NCI-H1930 (cell line): ENCODE data around the gene ASB7.
"Not testable (repeated sequence)": the region's sequence is repeated elsewhere in the genome, so short reads cannot be mapped to it uniquely, and the experiment has no call there.

ENCODE experiments used
- DNase-seq, 2 experiments: peaks; one replicate each; lab custom pipeline; 2025; lab: John Stamatoyannopoulos, UW

Gene ASB7

DNA sequence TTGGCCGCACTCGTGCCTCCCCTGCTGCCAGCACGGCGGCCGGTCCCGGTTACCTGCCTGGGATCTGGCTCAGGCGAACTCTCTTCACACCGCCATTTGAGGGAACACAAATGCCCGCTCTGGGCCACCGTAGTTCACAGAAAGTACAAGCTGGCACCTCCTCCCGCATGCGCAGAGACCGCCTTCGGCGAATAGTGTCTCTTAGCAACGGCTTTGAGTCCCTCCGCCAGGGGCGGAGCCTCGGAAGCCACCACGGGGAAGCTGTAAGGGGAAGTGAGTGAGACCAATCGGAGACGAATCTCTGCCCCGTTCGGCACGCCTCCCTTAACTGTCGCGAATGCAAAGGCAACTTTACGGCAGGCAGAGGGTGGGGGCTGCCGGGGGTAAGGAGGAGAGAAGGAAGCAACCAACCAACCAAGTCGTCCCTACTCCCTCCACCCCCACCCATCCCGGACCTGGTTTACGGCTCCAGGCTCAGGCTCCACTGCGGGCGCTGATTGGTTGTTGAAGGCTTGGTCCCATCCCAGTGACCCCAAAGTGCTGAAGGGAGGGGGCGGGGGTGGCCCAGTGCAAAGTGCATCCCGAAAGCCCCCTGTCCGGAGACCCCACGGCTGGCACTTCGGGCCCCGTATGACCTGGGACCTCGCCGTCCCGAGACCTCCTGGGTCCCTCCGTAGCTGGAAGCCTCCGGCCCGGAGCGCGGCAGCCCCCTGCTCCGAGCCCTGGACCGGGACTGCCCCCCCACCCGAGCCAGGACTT is at the start of gene ASB7, which contains the start of gene LINS1:
ASB7 (plus strand) TSS at position 526 of the 759 bp plus-strand sequence. CDS start 9,628 bp downstream, outside the sequence.
LINS1 (minus strand) TSS at position 121 of the 759 bp plus-strand sequence. CDS start 21,342 bp downstream, outside the sequence.
- peak; percentile 96 to 97 for DNase-seq

GRCh38 chr15:100553468-100553867 is 48.9 kb upstream of the ASB7 start:
- DNase-seq = no peak

DNA sequence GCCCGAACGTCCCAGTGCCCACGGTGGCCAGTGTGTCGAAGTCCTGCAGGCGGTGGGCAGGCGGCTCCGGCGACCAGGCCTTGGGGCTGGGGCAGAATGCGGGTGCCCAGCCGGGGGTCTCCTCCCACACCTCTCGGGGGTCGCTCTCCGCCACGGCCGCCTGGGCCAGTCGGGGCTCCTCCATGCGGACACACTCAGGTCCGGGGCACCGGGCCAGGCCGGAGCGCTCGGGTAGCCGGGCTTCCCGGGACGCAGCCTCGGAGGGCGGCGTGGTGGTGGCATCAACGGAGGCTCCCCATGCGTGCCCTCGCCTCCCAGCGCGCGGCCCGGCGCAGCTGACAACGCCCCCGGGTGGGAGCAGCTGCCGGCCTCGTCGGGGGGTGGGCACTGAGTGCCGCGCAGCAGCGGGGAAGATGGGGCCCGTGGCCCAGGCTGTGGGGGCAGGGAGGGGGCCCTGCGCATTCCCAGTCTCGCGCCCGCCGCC is 43.6 kb upstream of the ASB7 start:
- DNase-seq = no peak

DNA sequence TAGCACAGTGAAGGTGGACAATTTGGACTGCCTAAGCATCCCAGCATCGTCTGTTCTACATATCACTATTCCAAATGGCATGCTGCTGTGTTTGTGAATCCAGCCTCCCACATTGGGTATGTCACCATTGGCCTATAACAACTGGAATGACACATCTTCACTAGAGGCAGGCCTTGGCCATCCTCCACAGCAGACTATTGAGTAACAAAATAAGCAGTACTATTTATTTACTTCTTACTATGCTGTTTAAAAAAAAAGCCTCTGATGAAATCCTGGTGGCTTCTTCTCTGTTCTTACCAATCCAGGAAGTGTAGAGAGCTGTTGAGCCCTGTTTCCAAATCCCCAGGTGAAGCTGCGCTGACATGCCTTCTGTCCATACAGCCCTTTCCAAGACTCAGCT is 43.1 kb upstream of the ASB7 start:
- DNase-seq = no peak

DNA sequence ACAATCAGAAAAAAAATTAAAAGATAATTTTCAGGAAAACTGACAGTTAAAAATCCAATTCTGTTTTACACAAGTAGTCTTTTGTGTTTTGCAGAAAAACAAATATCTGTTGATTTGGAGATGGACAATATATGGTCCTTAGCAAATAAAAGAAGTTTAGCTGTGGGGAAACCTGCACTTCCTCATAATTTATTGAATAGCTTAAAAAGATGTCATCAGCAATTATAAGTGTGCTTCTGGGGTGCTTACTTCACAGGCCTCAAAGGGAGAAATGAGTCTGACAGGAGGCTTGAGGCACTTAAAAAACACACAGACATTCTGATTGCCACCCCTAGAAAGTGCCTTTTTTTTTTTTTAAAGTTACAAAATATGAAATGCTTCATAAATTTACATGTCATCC is 42.1 kb upstream of the ASB7 start:
- no peak for DNase-seq

- DNase-seq = no peak
Measured at GRCh38 chr15:100565591-100565990, 36.8 kb upstream of the ASB7 start.

DNA sequence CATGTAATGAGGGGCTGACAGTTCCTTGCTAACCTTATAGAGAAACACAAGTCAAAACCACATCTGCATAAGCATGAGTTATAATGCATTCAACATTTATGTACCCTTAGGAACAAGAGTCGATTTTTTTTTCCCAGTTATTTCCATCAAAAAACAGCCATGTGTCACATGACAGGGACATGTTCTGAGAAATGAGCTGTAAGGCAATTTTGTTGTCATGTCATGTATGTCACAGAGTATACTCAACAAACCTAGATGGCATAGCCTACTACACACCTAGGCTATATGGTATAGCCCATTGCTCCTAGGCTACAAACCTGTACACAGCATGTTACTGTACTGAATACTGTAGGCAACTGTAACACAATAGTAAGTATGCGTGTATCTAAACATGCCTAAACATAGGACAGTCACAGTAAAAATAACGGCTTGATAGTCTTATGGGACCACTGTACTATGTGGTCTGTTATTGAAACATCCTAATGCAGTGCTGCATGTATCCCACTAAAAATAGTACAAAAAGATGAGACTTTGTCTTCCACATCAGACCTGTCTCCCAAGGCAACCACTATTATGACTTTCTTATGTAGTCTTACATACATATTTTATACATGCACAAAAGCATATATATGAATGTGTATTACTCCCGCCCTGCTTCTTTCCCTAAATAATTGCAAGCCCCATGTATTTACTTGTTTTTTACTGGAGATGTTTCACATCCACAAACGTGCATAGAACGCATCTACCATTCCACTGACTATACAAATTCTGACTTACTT is 35.4 kb upstream of the ASB7 start:
- DNase-seq = no peak

GRCh38 chr15:100569391-100569790 is 33.0 kb upstream of the ASB7 start:
- DNase-seq = no peak

GRCh38 chr15:100570275-100570674 is 32.1 kb upstream of the ASB7 start:
- no peak for DNase-seq

GRCh38 chr15:100570735-100571313 is 31.6 kb upstream of the ASB7 start:
- DNase-seq = no peak

- DNase-seq = no peak
Measured at GRCh38 chr15:100571592-100572167, 30.7 kb upstream of the ASB7 start.

DNA sequence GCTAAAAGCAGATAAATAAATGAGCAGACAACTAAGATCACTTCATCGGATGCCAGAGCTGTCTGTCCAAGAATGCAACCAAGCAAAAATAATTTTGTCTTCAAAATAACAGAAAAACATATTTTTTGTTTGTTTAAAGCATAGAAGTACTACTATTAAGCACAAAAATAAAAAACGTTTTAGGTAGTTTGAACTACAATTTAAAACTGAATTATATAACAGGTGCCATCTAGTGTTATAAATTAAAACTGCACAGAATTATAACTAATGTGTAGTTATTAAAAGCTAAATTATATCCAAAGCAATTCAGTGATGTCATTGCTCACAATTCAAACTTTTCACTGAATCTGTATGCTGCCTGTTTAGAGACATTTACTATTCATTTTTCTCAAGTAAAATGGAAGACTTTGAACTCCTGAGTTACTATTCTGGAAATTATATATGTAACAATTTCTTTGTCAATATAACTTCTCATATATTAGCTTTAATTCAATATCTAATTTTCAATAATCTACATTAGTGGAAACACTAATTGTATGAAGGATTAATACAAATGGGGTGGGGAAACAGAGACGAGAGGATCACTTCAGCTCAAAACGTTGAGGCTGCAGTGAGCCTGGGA is 29.9 kb upstream of the ASB7 start:
- no peak for DNase-seq

DNA sequence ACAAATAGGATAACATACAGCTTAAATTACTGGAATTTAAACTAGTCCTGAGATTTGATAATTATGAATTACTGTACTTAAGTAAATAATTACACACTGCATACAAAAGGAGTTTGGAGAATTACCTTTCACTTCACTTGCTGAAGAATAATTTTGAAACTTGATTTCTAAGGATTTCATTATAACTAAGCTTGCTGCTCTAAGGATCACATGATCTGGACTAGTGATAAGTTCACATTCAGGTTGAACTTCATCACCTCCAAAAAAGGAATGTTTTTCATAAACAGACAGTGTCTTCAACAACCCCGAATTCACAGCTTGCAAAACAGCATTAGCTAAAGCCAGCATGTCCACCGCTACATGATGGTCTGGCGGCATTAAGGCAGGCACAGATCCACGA is 28.9 kb upstream of the ASB7 start:
- DNase-seq = no peak

- DNase-seq = no peak
Measured at GRCh38 chr15:100580414-100580813, 22.0 kb upstream of the ASB7 start.

DNA sequence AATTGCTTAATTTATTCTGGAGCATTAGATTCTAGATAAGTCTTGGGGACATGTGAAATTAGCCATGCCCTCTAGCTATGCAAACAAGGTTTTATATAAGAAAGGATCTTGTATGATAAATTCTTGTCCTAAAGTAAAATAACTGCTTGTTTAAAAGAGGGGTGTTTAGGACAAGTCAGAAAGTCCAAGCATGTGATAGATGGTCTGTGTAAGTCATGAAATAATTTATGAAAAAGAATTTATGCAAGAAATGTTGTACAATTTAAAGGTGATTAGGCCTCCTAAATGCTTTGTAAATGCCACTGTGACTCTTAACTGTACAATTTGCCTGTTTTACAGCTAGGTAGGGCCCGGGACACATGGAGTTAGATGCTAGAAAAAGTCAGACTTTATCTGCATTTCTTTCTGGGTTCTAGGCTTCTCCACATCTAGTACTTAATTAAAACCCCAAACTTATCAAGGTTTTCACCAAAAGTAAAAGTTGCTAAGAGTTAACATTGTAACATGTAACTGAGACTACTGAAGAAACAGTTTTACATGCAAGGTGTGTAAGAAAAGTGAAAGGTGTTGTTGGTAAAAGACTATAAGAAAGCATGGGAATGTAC is 13.6 kb upstream of the ASB7 start:
- no peak for DNase-seq

GRCh38 chr15:100591163-100591562 is 11.2 kb upstream of the ASB7 start:
- not testable (repeated sequence) for DNase-seq

- no peak for DNase-seq
Measured at GRCh38 chr15:100591835-100592234, 10.6 kb upstream of the ASB7 start.

DNA sequence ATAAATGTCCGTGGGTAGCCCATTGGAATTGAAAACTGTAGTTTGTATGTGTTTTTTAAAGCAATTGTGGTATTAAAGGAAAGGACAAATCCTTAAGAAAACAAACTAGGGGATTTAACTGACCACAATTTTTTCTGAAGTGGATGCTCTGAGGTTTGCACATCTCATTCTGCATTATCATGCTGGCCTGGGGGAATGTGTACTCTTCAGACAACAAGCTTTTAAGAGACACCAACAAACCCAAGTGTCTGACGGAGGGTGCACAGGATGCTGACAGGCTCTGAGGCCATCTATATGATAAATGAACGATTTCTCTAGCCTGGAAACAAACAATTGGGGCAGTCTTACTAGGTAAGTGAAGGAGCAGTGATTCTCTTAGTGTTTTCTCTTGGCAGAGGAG is 9.5 kb upstream of the ASB7 start:
- no peak for DNase-seq

DNA sequence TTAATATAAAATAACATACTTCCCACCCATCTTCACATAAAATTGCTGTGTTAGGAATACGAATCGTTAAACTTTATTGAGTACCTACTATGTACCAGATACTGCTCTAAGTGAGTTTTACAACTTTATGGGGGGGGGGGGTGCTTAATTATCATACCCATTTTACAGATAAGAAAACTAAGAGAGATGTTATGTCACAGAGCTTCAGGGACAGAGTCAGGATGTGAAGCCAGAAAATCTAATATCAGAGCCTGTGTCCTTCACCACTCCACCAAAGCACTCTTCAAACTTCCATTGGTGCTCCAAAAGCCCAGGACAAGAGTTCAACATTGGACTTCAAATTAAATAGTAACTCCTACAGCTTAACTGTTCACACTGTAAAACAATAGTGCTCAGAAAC is 9.0 kb upstream of the ASB7 start:
- DNase-seq = no peak

GRCh38 chr15:100595964-100596363 is 6.4 kb upstream of the ASB7 start:
- DNase-seq = no peak

- DNase-seq = no peak
Measured at GRCh38 chr15:100596792-100597191, 5.6 kb upstream of the ASB7 start.
